Spleen (tissue), 11 donors: Measurements from ENCODE around the gene OPCML. TPM values are rescaled to one million over a fixed set of nuclear protein-coding genes. Genes with fewer than 3 reads are reported as not detected.
"Not testable (repeated sequence)": the region's sequence is repeated elsewhere in the genome, so short reads cannot be mapped to it uniquely, and the experiment has no call there.

Source experiments
- DNase-seq: peaks from one replicate; pipeline ENCODE4 v3.0.0-alpha.2; 2020
- H3K27ac ChIP-seq, 8 donors: fragments of 200-600 bp; sonication (generic) in 7 of 8; 1 replicate in 4 of 8; 2 replicates in 4 of 8; pipeline versions ENCODE4 v1.5.0 to v1.8.0; 2016 to 2021; ENCODE audit warnings: inconsistent platforms in 4 of 8, mild to moderate bottlenecking in 4 of 8, moderate library complexity in 1 of 8
- H3K27me3 ChIP-seq, 7 donors: fragments of 200-600 bp; sonication (generic) in 6 of 7; replicated peaks in 1 of 7; 1 replicate in 4 of 7; 2 replicates in 3 of 7; pipeline versions ENCODE4 v1.5.0 to v1.8.0; 2016 to 2021; ENCODE audit warnings: inconsistent platforms in 3 of 7, mild to moderate bottlenecking in 1 of 7
- H3K36me3 ChIP-seq, 6 donors: fragments of 200-600 bp; sonication (generic) in 5 of 6; 1 replicate in 4 of 6; 2 replicates in 2 of 6; pipeline versions ENCODE4 v1.5.0 to v1.8.0; 2016 to 2021; ENCODE audit warnings: inconsistent platforms in 2 of 6
- H3K4me1 ChIP-seq, 6 donors: fragments of 200-600 bp; sonication (generic) in 5 of 6; 1 replicate in 3 of 6; 2 replicates in 3 of 6; pipeline versions ENCODE4 v1.5.0 to v1.8.0; 2016 to 2021; ENCODE audit warnings: inconsistent platforms in 3 of 6
- H3K4me3 ChIP-seq, 8 donors: fragments of 200-600 bp; sonication (generic) in 7 of 8; 1 replicate in 4 of 8; 2 replicates in 4 of 8; pipeline versions ENCODE4 v1.5.0 to v1.8.0; 2016 to 2021; ENCODE audit warnings: inconsistent platforms in 4 of 8, mild to moderate bottlenecking in 4 of 8, moderate library complexity in 2 of 8
- H3K9me3 ChIP-seq, 8 donors: fragments of 200-600 bp; sonication (generic) in 7 of 8; 1 replicate in 4 of 8; 2 replicates in 4 of 8; pipeline versions ENCODE4 v1.5.0 to v1.8.0; 2016 to 2021; ENCODE audit warnings: inconsistent platforms in 4 of 8
- CTCF ChIP-seq, 11 experiments: fragments of 200-600 bp in 7 of 11; fragments of 450-650 bp in 4 of 11; sonication (generic) in 4 of 11; IDR thresholded peaks in 8 of 11; conservative IDR thresholded peaks in 3 of 11; 1 replicate in 7 of 11; 2 replicates in 4 of 11; pipeline versions ENCODE4 v1.4.0 to v1.8.0; 2016 to 2021; ENCODE audit warnings: antibody characterized with exemption in 11 of 11, inconsistent platforms in 4 of 11, mild to moderate bottlenecking in 1 of 11
- POLR2A ChIP-seq, 3 donors: fragments of 450-650 bp; IDR thresholded peaks; one replicate each; pipeline ENCODE4 v1.5.1; 2017; ENCODE audit warnings: antibody characterized with exemption in 3 of 3, mild to moderate bottlenecking in 1 of 3
- POLR2AphosphoS5 ChIP-seq, 3 donors: sonication (generic); formaldehyde crosslinking; IDR thresholded peaks; one replicate each; pipeline ENCODE4 v1.5.1; 2017; ENCODE audit warnings: antibody characterized with exemption in 3 of 3
- WGBS, 5 donors: extraction: QIAGEN DNeasy Blood & Tissue Kit in 3 of 5; methylation state at CpG; one replicate each; pipeline versions ENCODE4 v1.1.5 to v1.1.7; 2013 to 2018; 5-methylcytosine and 5-hydroxymethylcytosine counted together
- intact Hi-C: fragments of 100-400 bp; cut with DNase I; formaldehyde crosslinking; loops from one replicate; pipeline ENCODE4 v1.15.0; 2023; ENCODE audit warnings: low total_unique reads
- polyA plus RNA-seq, 3 donors: library from polyadenylated mRNA; stranded (reverse); fragments of 200-250 nt; gene quantifications; one replicate each; pipeline ENCODE4 v1.2.1, GENCODE V29; 2013
- total RNA-seq, 7 donors: library from RNA; depleted of rRNA in 3 of 7; stranded (reverse); fragments of >200 nt in 3 of 7; fragmentation: NEBNext Ultra II Directional in 4 of 7; extraction: Animal tissue kit (Norgen Biotek cat#: 25700) in 4 of 7; gene quantifications; one replicate each; pipeline versions ENCODE4 v1.1.0 to v1.2.1, GENCODE V29; 2016 to 2021
- donor health status: healthy with polysubstance abuse.
- donor health status: DM: no; HTN: no; CAD: no; lungs with moderate emphysema.
- donor health status: DM: no; HTN: no; CAD: no.
- donor health status: Bipolar disorder and iron deficiency.
- donor health status: healthy.
- donor health status: DM: no; HTN: no; CAD: no.
- donor health status: DM: yes; HTN: yes; CAD: no.

OPCML gene
- total and polyA plus RNA-seq, 10 donors: 0.09 to 10.7 (median 3.1) TPM

DNA sequence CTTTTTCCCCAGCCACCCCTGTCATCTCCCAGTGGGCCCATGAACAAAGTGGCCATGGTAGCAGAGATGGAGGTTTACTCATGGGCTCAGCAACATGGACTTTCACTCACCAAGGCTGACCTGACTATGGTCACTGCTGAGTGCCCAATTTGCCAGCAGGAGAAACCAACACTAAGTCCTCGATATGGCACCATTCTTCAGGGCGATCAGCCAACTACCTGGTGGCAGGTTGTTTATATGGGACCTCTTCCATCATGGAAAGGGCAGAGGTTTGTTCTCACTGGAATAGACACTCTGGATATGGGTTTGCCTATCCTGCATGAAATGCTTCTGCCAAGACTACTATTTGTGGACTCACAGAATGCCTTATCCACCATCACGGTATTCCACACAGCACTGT lies 1152.8 kb downstream of the OPCML start:
- no peak for DNase-seq
- Histone ChIP-seq H3K27me3 (no peaks in the 10 kb centered on the region), H3K36me3 (no peaks in the 10 kb centered on the region), H3K27ac (no peak overlapping the region), H3K4me3 (no peak overlapping the region), H3K4me1 (no peaks in the 10 kb centered on the region), H3K9me3 (peaks cover 0 to 45% (median 13%) of the 10 kb centered on the region in 8 donors)
- intact Hi-C loops: no loop called here
- WGBS, 5 donors: 93 to 100% (median 96%) methylated on average over 1 to 3 of the region's 3 CpGs
- TF ChIP-seq POLR2AphosphoS5 (IDR thresholded peaks at IDR 0.05) (no peak), CTCF (IDR thresholded peaks at IDR 0.05 in 8 of 11, conservative IDR thresholded peaks at IDR 0.05 in 3 of 11) (no peak), POLR2A (IDR thresholded peaks at IDR 0.05) (no peak)

- no peak overlapping the region for H3K27ac ChIP-seq
- DNase-seq: no peak
- H3K4me1 ChIP-seq: no peaks in the 10 kb centered on the region
- 90 to 96% (median 91%) methylated on average over 4 of the region's 4 CpGs for WGBS, 5 donors
- TF ChIP-seq POLR2A (IDR thresholded peaks at IDR 0.05) (no peak), POLR2AphosphoS5 (IDR thresholded peaks at IDR 0.05) (no peak), CTCF (IDR thresholded peaks at IDR 0.05 in 8 of 11, conservative IDR thresholded peaks at IDR 0.05 in 3 of 11) (no peak)
- no peak overlapping the region for H3K4me3 ChIP-seq
- intact Hi-C loops: no loop called here
- H3K27me3 ChIP-seq: no peaks in the 10 kb centered on the region
- no peaks in the 10 kb centered on the region for H3K9me3 ChIP-seq
- H3K36me3 ChIP-seq: no peaks in the 10 kb centered on the region
These were observed 1158.7 kb downstream of the OPCML start for GRCh38 chr11:132373405-132374143.

DNA sequence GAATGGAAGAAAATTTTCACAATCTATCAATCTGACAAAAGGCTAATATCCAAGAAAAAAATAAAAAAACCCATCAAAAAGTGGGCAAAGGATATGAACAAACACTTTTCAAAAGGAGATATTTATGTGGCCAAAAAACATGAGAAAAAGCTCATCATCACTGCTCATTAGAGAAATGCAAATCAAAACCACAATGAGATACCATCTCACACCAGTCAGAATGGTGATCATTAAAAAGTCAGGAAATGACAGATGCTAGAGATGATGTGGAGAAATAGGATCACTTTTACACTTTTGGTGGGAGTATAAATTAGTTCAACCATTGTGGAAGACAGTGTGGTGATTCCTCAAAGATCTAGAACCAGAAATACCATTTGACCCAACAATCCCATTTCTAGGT lies 1162.2 kb downstream of the OPCML start:
- H3K4me1 ChIP-seq, H3K4me3 ChIP-seq, DNase-seq, H3K27me3 ChIP-seq, H3K27ac ChIP-seq, H3K9me3 ChIP-seq, H3K36me3 ChIP-seq, intact Hi-C loops: not testable (repeated sequence)

DNA sequence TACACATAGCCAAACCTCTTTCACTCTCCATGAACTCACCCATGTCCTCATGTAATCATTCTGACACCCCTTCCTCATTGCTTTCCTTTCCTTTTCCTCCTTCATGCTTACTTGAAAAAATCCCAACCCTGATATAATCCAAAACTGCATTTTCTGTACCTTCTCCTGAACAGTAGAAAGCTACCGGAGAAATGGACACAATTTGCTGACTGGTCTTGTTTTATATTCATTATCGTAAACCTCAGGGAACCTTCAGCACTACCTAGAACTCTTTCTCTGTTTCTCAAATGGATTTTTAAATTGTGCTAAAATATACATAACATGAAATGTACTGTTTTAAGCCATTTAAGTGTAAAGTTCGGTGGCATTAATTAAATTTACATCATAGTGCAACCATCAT lies 1165.0 kb downstream of the OPCML start:
- WGBS, 5 donors: 88 to 92% (median 91%) methylated on average over 3 of the region's 3 CpGs
- H3K9me3 ChIP-seq: no peaks in the 10 kb centered on the region
- H3K27me3 ChIP-seq: no peaks in the 10 kb centered on the region
- no peak for DNase-seq
- intact Hi-C loops: no loop called here
- H3K4me3 ChIP-seq: no peak overlapping the region
- H3K4me1 ChIP-seq: no peaks in the 10 kb centered on the region
- H3K36me3 ChIP-seq: no peaks in the 10 kb centered on the region
- TF ChIP-seq POLR2AphosphoS5 (IDR thresholded peaks at IDR 0.05): no peak
- TF ChIP-seq CTCF (IDR thresholded peaks at IDR 0.05 in 8 of 11, conservative IDR thresholded peaks at IDR 0.05 in 3 of 11): no peak
- TF ChIP-seq POLR2A (IDR thresholded peaks at IDR 0.05): no peak
- no peak overlapping the region for H3K27ac ChIP-seq
